ENCODE data around the gene RWDD3.

DNA sequence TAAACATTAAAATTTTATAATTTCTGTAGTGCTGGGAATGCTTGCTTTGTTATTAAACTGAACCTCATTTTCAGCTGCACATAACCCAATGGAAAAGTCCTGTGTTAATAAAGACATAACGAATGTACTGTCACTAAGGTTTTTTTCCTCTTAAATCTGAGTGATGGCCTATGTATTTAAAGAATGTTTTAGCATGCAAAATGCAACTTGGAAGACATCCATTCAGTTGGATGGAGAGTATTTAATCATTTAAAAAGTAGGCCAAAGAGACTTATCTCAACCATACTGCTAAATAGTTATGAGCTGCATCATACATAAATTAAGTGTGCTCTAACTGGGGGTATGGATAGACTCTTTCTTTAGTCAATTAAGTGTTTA is 48.5 kb downstream of the RWDD3 start:
- TF ChIP-seq POLR2AphosphoS5 (IDR thresholded peaks at IDR 0.05; ENCODE audit: borderline replicate concordance, low read depth, low read length) (no peak), EZH2 (IDR thresholded peaks at IDR 0.05) (no peak)

Measured in SK-N-MC (cell line).